H9 (cell line): ENCODE measurements around the gene TSPEAR. TPM values are rescaled to one million over a fixed set of nuclear protein-coding genes. Genes with fewer than 3 reads are reported as not detected.

Experiments
- DNase-seq: peaks from one replicate; pipeline ENCODE4 v3.0.0-alpha.2; 2017
- H2AFZ ChIP-seq: one replicate; pipeline ENCODE4 v1.6.1; 2013; ENCODE audit warnings: mild to moderate bottlenecking, low read length, control low read depth, moderate library complexity
- H2AK5ac ChIP-seq: 2 replicates; pipeline ENCODE4 v1.6.1; 2013; ENCODE audit warnings: low read length, control low read depth, mixed read lengths; ENCODE audit not compliant: insufficient read length
- H2BK120ac ChIP-seq: one replicate; pipeline ENCODE4 v1.6.1; 2013; ENCODE audit warnings: low read depth, mild to moderate bottlenecking, low read length, control low read depth, inconsistent platforms; ENCODE audit not compliant: poor library complexity, severe bottlenecking
- H2BK12ac ChIP-seq: 2 replicates; pipeline ENCODE4 v1.6.1; 2013; ENCODE audit warnings: low read length, control low read depth, mixed read lengths, low read depth; ENCODE audit not compliant: insufficient read length
- H2BK15ac ChIP-seq: 2 replicates; pipeline ENCODE4 v1.6.1; 2013; ENCODE audit warnings: low read depth, low read length, control low read depth
- H2BK20ac ChIP-seq: one replicate; pipeline ENCODE4 v1.6.1; 2013; ENCODE audit warnings: low read depth, mild to moderate bottlenecking, low read length, control low read depth, inconsistent platforms; ENCODE audit not compliant: poor library complexity, severe bottlenecking
- H2BK5ac ChIP-seq: 2 replicates; pipeline ENCODE4 v1.6.1; 2013; ENCODE audit warnings: low read length, control low read depth, mixed read lengths; ENCODE audit not compliant: insufficient read length
- H3K14ac ChIP-seq: 2 replicates; pipeline ENCODE4 v1.6.1; 2013; ENCODE audit warnings: low read length, control low read depth; ENCODE audit not compliant: insufficient read depth
- H3K18ac ChIP-seq: 2 replicates; pipeline ENCODE4 v1.6.1; 2013; ENCODE audit warnings: low read depth, mild to moderate bottlenecking, mixed read lengths, low read length, control low read depth; ENCODE audit not compliant: insufficient read length
- H3K23ac ChIP-seq: 2 replicates; pipeline ENCODE4 v1.6.1; 2013; ENCODE audit warnings: low read length, control low read depth, mixed read lengths, low read depth; ENCODE audit not compliant: insufficient read length
- H3K23me2 ChIP-seq: 2 replicates; pipeline ENCODE4 v1.6.1; 2013; ENCODE audit warnings: low read depth, mild to moderate bottlenecking, mixed read lengths, low read length, control low read depth; ENCODE audit not compliant: insufficient read length, poor library complexity, severe bottlenecking
- H3K27ac ChIP-seq: 2 replicates; pipeline ENCODE4 v1.5.1; 2013; ENCODE audit warnings: low read length, control low read depth, mixed read lengths, low read depth; ENCODE audit not compliant: insufficient read length
- H3K27me3 ChIP-seq: 2 replicates; pipeline ENCODE4 v1.6.1; 2013; ENCODE audit warnings: low read length, control low read depth, inconsistent platforms; ENCODE audit not compliant: insufficient read depth
- H3K4ac ChIP-seq: 2 replicates; pipeline ENCODE4 v1.6.1; 2013; ENCODE audit warnings: low read depth, mild to moderate bottlenecking, control low read depth, inconsistent platforms, low read length, moderate library complexity
- H3K4me1 ChIP-seq: 2 replicates; pipeline ENCODE4 v1.6.1; 2013; ENCODE audit warnings: low read length, control low read depth, inconsistent platforms; ENCODE audit not compliant: insufficient read depth
- H3K4me2 ChIP-seq: 2 replicates; pipeline ENCODE4 v1.6.1; 2013; ENCODE audit warnings: low read length, control low read depth, mixed read lengths; ENCODE audit not compliant: insufficient read length, insufficient read depth
- H3K56ac ChIP-seq: 2 replicates; pipeline ENCODE4 v1.6.1; 2013; ENCODE audit warnings: low read depth, mild to moderate bottlenecking, mixed read lengths, low read length, control low read depth; ENCODE audit not compliant: insufficient read length
- H3K79me1 ChIP-seq: 2 replicates; pipeline ENCODE4 v1.6.1; 2013; ENCODE audit warnings: low read depth, mild to moderate bottlenecking, moderate library complexity, low read length, control low read depth, inconsistent platforms; ENCODE audit not compliant: insufficient read depth, poor library complexity, severe bottlenecking
- H3K79me2 ChIP-seq: 2 replicates; pipeline ENCODE4 v1.6.1; 2013; ENCODE audit warnings: low read length, control low read depth, inconsistent platforms; ENCODE audit not compliant: insufficient read depth
- H3K9ac ChIP-seq: 2 replicates; pipeline ENCODE4 v1.6.1; 2013; ENCODE audit warnings: low read length, control low read depth, mixed read lengths; ENCODE audit not compliant: insufficient read length; ENCODE audit errors: extremely low read depth
- H3K9me3 ChIP-seq: one replicate; pipeline ENCODE4 v1.6.1; 2013; ENCODE audit warnings: low read depth, low read length, inconsistent platforms; ENCODE audit not compliant: control insufficient read depth
- H3T11ph ChIP-seq: one replicate; pipeline ENCODE4 v1.6.1; 2013; ENCODE audit warnings: mild to moderate bottlenecking, low read length, control low read depth, inconsistent platforms
- H4K20me1 ChIP-seq: one replicate; pipeline ENCODE4 v1.6.1; 2013; ENCODE audit not compliant: control insufficient read depth, insufficient read length, insufficient read depth
- H4K5ac ChIP-seq: 2 replicates; pipeline ENCODE4 v1.6.1; 2013; ENCODE audit warnings: low read depth, mild to moderate bottlenecking, mixed read lengths, low read length, control low read depth; ENCODE audit not compliant: insufficient read length
- H4K8ac ChIP-seq: replicated peaks from 2 replicates; pipeline ENCODE4 v1.6.1; 2013; ENCODE audit warnings: low read length, control low read depth, mixed read lengths, low read depth; ENCODE audit not compliant: insufficient read length
- H4K91ac ChIP-seq: 2 replicates; pipeline ENCODE4 v1.6.1; 2013; ENCODE audit warnings: low read depth, mild to moderate bottlenecking, moderate library complexity, mixed read lengths, low read length, control low read depth; ENCODE audit not compliant: insufficient read length
- H3K27ac Mint-ChIP-seq, 3 experiments: 2 replicates in 2 of 3; 3 replicates in 1 of 3; pipeline ENCODE4 v1.8.0; 2020 to 2021; ENCODE audit warnings: mixed read lengths in 3 of 3, mild to moderate bottlenecking in 1 of 3, moderate library complexity in 1 of 3
- H3K27me3 Mint-ChIP-seq: 2 replicates; pipeline ENCODE4 v1.8.0; 2021; ENCODE audit warnings: low read depth, mild to moderate bottlenecking, moderate library complexity, mixed read lengths
- H3K36me3 Mint-ChIP-seq, 3 experiments: 2 replicates in 2 of 3; 3 replicates in 1 of 3; pipeline ENCODE4 v1.8.0; 2020 to 2021; ENCODE audit warnings: low read depth in 3 of 3, mixed read lengths in 3 of 3; ENCODE audit not compliant: insufficient read depth in 1 of 3
- H3K4me1 Mint-ChIP-seq, 2 experiments: 2 replicates each; pipeline ENCODE4 v1.8.0; 2020; ENCODE audit warnings: mixed read lengths in 2 of 2
- H3K4me3 Mint-ChIP-seq, 2 experiments: 2 replicates in 1 of 2; 3 replicates in 1 of 2; pipeline ENCODE4 v1.8.0; 2020 to 2021; ENCODE audit warnings: mild to moderate bottlenecking in 2 of 2, mixed read lengths in 2 of 2, moderate library complexity in 1 of 2
- H3K9me3 Mint-ChIP-seq, 2 experiments: 2 replicates in 1 of 2; 3 replicates in 1 of 2; pipeline ENCODE4 v1.8.0; 2020; ENCODE audit warnings: mild to moderate bottlenecking in 2 of 2, mixed read lengths in 2 of 2, moderate library complexity in 1 of 2
- WGBS: extraction: QIAGEN DNeasy Blood & Tissue Kit; methylation state at CpG from one replicate; pipeline ENCODE4 v1.1.7; 2013; ENCODE audit warnings: missing lambda C conversion rate, low lambda C conversion rate, mixed read lengths; ENCODE audit not compliant: insufficient read length; ENCODE audit errors: extremely low coverage; 5-methylcytosine and 5-hydroxymethylcytosine counted together
- total RNA-seq: library from RNA; stranded (reverse); gene quantifications from 2 replicates; pipeline ENCODE4 v1.2.1, GENCODE V29; 2021
- TF ChIP-seq, protein P1 (sequence below): fragments of 200-600 bp; sonication (generic); conservative IDR thresholded peaks from 3 replicates; pipeline ENCODE4 v1.8.0; 2021; ENCODE audit warnings: antibody characterized with exemption, mild to moderate bottlenecking

The TSPEAR gene
- total RNA-seq, 1 experiment from 2014 or later: 1.3 TPM

DNA sequence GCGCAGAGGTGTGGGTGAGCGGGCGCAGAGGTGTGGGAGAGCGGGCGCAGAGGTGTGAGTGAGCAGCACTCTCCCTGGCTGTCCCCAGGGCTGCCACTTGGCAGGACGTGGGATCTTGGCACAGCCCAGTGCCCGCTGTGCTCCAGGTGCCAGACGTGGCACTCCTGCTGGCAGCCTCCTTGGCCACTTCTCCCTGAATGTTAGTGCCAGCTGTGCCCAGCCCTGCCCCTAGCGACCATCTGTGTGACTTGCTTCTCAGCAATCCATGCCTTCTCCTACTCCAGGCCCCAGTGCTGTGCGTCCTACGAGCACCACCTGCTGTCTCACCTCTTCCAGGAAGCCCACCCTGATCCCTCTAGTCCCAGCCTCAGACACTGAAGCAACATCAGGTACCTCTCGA, 201.8 kb downstream of the TSPEAR start:
- H3K4me1 Mint-ChIP-seq: peaks cover 0 to 5% of the 10 kb centered on the region in 2 experiments; a peak in 2 of 4 replicates
- H3K23me2 ChIP-seq: no peaks in the 10 kb centered on the region
- no peak overlapping the region for H4K91ac ChIP-seq

More for the DNA sequence above, 201.8 kb downstream of the TSPEAR start:
- no peak overlapping the region; the same call in 1 of the 2 replicates for H3K14ac ChIP-seq
- H2BK12ac ChIP-seq: no peak overlapping the region
- H3K4me1 ChIP-seq: no peaks in the 10 kb centered on the region
- no peak overlapping the region for H2AK5ac ChIP-seq
- Mint-ChIP-seq H3K9me3 (no peaks in the 10 kb centered on the region), H3K27me3 (no peaks in the 10 kb centered on the region), H3K36me3 (peaks cover 0 to 6% (median 3%) of the 10 kb centered on the region in 3 experiments; a peak in 4 of 7 replicates), H3K4me3 (no peak overlapping the region), H3K27ac (peak overlapping the region in 1 of 3 experiments; percentile 13; a peak in 2 of 7 replicates)
- no peaks in the 10 kb centered on the region for H3K9me3 ChIP-seq
- no peak overlapping the region for H4K8ac ChIP-seq
- H4K20me1 ChIP-seq: peaks cover 5% of the 10 kb centered on the region
- no peak overlapping the region for H2BK5ac ChIP-seq
- H3K27ac ChIP-seq: no peak overlapping the region
- DNase-seq: no peak
- H3K56ac ChIP-seq: no peak overlapping the region
- WGBS: no CpG with 5 or more reads among the region's 12 CpGs
- H4K5ac ChIP-seq: no peak overlapping the region
- no peak overlapping the region for H3K18ac ChIP-seq
- H2BK120ac ChIP-seq: no peak overlapping the region
- no peak overlapping the region for H2AFZ ChIP-seq
- H3K79me2 ChIP-seq: no peaks in the 10 kb centered on the region
- H3K79me1 ChIP-seq: no peaks in the 10 kb centered on the region
- no peak overlapping the region for H3K9ac ChIP-seq
- no peaks in the 10 kb centered on the region for H3K27me3 ChIP-seq
- H2BK20ac ChIP-seq: no peak overlapping the region
- no peak overlapping the region for H3K4me2 ChIP-seq
- TF ChIP-seq, protein P1, sequence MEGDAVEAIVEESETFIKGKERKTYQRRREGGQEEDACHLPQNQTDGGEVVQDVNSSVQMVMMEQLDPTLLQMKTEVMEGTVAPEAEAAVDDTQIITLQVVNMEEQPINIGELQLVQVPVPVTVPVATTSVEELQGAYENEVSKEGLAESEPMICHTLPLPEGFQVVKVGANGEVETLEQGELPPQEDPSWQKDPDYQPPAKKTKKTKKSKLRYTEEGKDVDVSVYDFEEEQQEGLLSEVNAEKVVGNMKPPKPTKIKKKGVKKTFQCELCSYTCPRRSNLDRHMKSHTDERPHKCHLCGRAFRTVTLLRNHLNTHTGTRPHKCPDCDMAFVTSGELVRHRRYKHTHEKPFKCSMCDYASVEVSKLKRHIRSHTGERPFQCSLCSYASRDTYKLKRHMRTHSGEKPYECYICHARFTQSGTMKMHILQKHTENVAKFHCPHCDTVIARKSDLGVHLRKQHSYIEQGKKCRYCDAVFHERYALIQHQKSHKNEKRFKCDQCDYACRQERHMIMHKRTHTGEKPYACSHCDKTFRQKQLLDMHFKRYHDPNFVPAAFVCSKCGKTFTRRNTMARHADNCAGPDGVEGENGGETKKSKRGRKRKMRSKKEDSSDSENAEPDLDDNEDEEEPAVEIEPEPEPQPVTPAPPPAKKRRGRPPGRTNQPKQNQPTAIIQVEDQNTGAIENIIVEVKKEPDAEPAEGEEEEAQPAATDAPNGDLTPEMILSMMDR: no peak
- H3K23ac ChIP-seq: no peak overlapping the region
- H3K4ac ChIP-seq: no peak overlapping the region
- no peak overlapping the region for H3T11ph ChIP-seq
- no peak overlapping the region for H2BK15ac ChIP-seq
